ENCODE measurements around the gene SGPP1. TPM values are rescaled to one million over a fixed set of nuclear protein-coding genes. Genes with fewer than 3 reads are reported as not detected.

SGPP1 gene
- total RNA-seq, 1 experiment from 2014 or later, result 5.5 TPM

- no CpG with 5 or more reads among the region's 2 CpGs for WGBS (ENCODE audit: extremely low coverage, insufficient read length, low lambda C conversion rate)
- peaks cover 14 to 24% of the 10 kb centered on the region in 2 experiments; a peak in 4 of 5 replicates for H3K9me3 Mint-ChIP-seq
Measured at GRCh38 chr14:63715360-63715759, 12.5 kb downstream of the SGPP1 start.

More at GRCh38 chr14:63715360-63715759, 12.5 kb downstream of the SGPP1 start:
- Histone ChIP-seq H3K4me1 (ENCODE audit: insufficient read depth, low read length) (no peaks in the 10 kb centered on the region), H2BK120ac (ENCODE audit: low read depth, low read length, poor library complexity, severe bottlenecking) (no peak overlapping the region), H2BK20ac (ENCODE audit: low read depth, low read length, poor library complexity, severe bottlenecking) (no peak overlapping the region), H3K56ac (ENCODE audit: insufficient read length, low read depth, low read length) (no peak overlapping the region), H3K14ac (ENCODE audit: insufficient read depth, low read length) (no peak overlapping the region), H2AK5ac (ENCODE audit: insufficient read length, low read length) (no peak overlapping the region), H2AFZ (ENCODE audit: low read length) (no peak overlapping the region), H4K8ac (replicated peaks; ENCODE audit: insufficient read length, low read depth, low read length) (no peak overlapping the region), H3T11ph (ENCODE audit: low read length) (no peak overlapping the region), H3K27me3 (ENCODE audit: insufficient read depth, low read length) (no peaks in the 10 kb centered on the region), H3K79me1 (ENCODE audit: insufficient read depth, low read depth, low read length, poor library complexity, severe bottlenecking) (no peaks in the 10 kb centered on the region), H3K27ac (ENCODE audit: insufficient read length, low read depth, low read length) (no peak overlapping the region), H4K91ac (ENCODE audit: insufficient read length, low read depth, low read length) (no peak overlapping the region), H3K4me2 (ENCODE audit: insufficient read depth, insufficient read length, low read length) (no peak overlapping the region), H3K23ac (ENCODE audit: insufficient read length, low read depth, low read length) (no peak overlapping the region), H4K20me1 (ENCODE audit: control insufficient read depth, insufficient read depth, insufficient read length) (no peaks in the 10 kb centered on the region), H3K9ac (ENCODE audit: extremely low read depth, insufficient read length, low read length) (no peak overlapping the region), H3K4ac (ENCODE audit: low read depth, low read length) (no peak overlapping the region), H2BK5ac (ENCODE audit: insufficient read length, low read length) (no peak overlapping the region), H3K79me2 (ENCODE audit: insufficient read depth, low read length) (no peaks in the 10 kb centered on the region), H2BK12ac (ENCODE audit: insufficient read length, low read depth, low read length) (no peak overlapping the region), H3K18ac (ENCODE audit: insufficient read length, low read depth, low read length) (no peak overlapping the region), H3K9me3 (ENCODE audit: control insufficient read depth, low read depth, low read length) (no peaks in the 10 kb centered on the region), H3K23me2 (ENCODE audit: insufficient read length, low read depth, low read length, poor library complexity, severe bottlenecking) (no peaks in the 10 kb centered on the region), H4K5ac (ENCODE audit: insufficient read length, low read depth, low read length) (no peak overlapping the region), H2BK15ac (ENCODE audit: low read depth, low read length) (no peak overlapping the region)
- peaks cover 10 to 21% (median 20%) of the 10 kb centered on the region in 3 experiments for H3K36me3 Mint-ChIP-seq (ENCODE audit: insufficient read depth in 1 of 3, low read depth in 3 of 3)
- peak overlapping the region in 1 of 3 experiments; percentile 50; a peak in 1 of 7 replicates for H3K27ac Mint-ChIP-seq
- peaks cover 2% of the 10 kb centered on the region in 2 experiments; a peak in 2 of 4 replicates for H3K4me1 Mint-ChIP-seq
- no peak for DNase-seq
- no peak overlapping the region for H3K4me3 Mint-ChIP-seq
- H3K27me3 Mint-ChIP-seq (ENCODE audit: low read depth), result no peaks in the 10 kb centered on the region
- TF ChIP-seq CTCF (conservative IDR thresholded peaks at IDR 0.05), result no peak

Measured in H9 (cell line).